Hepatocyte (in vitro differentiated cells): ENCODE measurements around the gene CFAP141. TPM values are rescaled to one million over a fixed set of nuclear protein-coding genes. Genes with fewer than 3 reads are reported as not detected.
"Not testable (repeated sequence)": the region's sequence is repeated elsewhere in the genome, so short reads cannot be mapped to it uniquely, and the experiment has no call there.

Experiments used
- DNase-seq: peaks from one replicate; pipeline ENCODE4 v3.0.0-alpha.2; 2016; ENCODE audit warnings: low spot score
- H2AFZ ChIP-seq: fragments of 200-600 bp; sonication (generic); 2 replicates; pipeline ENCODE4 v1.6.0; 2016; ENCODE audit warnings: antibody characterized with exemption, mild to moderate bottlenecking
- H3K27ac ChIP-seq: fragments of 200-600 bp; sonication (generic); 2 replicates; pipeline ENCODE4 v1.5.1; 2016; ENCODE audit warnings: mild to moderate bottlenecking
- H3K27me3 ChIP-seq: fragments of 200-600 bp; sonication (generic); 2 replicates; pipeline ENCODE4 v1.6.1; 2016
- H3K36me3 ChIP-seq: fragments of 200-600 bp; sonication (generic); replicated peaks from 2 replicates; pipeline ENCODE4 v1.5.1; 2016; ENCODE audit warnings: low read depth; ENCODE audit not compliant: insufficient read depth
- H3K4me1 ChIP-seq: fragments of 200-600 bp; sonication (generic); 2 replicates; pipeline ENCODE4 v1.5.1; 2016; ENCODE audit warnings: mild to moderate bottlenecking, moderate library complexity; ENCODE audit not compliant: insufficient read depth
- H3K4me2 ChIP-seq: fragments of 200-600 bp; sonication (generic); 2 replicates; pipeline ENCODE4 v1.6.0; 2016
- H3K4me3 ChIP-seq: fragments of 200-600 bp; sonication (generic); 2 replicates; pipeline ENCODE4 v1.5.1; 2016; ENCODE audit warnings: mild to moderate bottlenecking
- H3K79me2 ChIP-seq: fragments of 200-600 bp; sonication (generic); 2 replicates; pipeline ENCODE4 v1.6.0; 2017; ENCODE audit warnings: mild to moderate bottlenecking
- H3K9me2 ChIP-seq: fragments of 200-600 bp; sonication (generic); replicated peaks from 2 replicates; pipeline ENCODE4 v1.6.0; 2017; ENCODE audit warnings: mild to moderate bottlenecking; ENCODE audit not compliant: insufficient read depth
- H3K9me3 ChIP-seq: fragments of 200-600 bp; sonication (generic); 2 replicates; pipeline ENCODE4 v1.5.1; 2016; ENCODE audit warnings: low read depth, mild to moderate bottlenecking
- H4K20me1 ChIP-seq: fragments of 200-600 bp; sonication (generic); 2 replicates; pipeline ENCODE4 v1.6.0; 2016; ENCODE audit warnings: mild to moderate bottlenecking; ENCODE audit not compliant: insufficient read depth, poor library complexity, severe bottlenecking
- EZH2 ChIP-seq: fragments of 200-600 bp; sonication (generic); IDR thresholded peaks from 2 replicates; pipeline ENCODE4 v1.6.1; 2016; ENCODE audit warnings: antibody characterized with exemption, mild to moderate bottlenecking, borderline replicate concordance
- EZH2phosphoT487 ChIP-seq: fragments of 200-600 bp; sonication (generic); IDR thresholded peaks from one replicate; pipeline ENCODE4 v1.6.1; 2018; ENCODE audit warnings: antibody characterized with exemption, mild to moderate bottlenecking, low read depth, moderate library complexity; ENCODE audit not compliant: unreplicated experiment, severe bottlenecking
- WGBS: methylation state at CpG from one replicate; pipeline ENCODE4 v1.1.6; 2016; ENCODE audit warnings: low lambda C conversion rate; ENCODE audit errors: missing lambda C conversion rate; 5-methylcytosine and 5-hydroxymethylcytosine counted together
- polyA plus RNA-seq: library from polyadenylated mRNA; unstranded; fragments of >200 nt; fragmentation: Nextera tagmentation; extraction: Ambion mirVana; gene quantifications from 2 replicates; pipeline ENCODE4 v1.2.1, GENCODE V29; 2016
- total RNA-seq: library from RNA; depleted of rRNA; stranded (reverse); fragments of >200 nt; gene quantifications from 2 replicates; pipeline ENCODE4 v1.2.3, GENCODE V29; 2014
- TF ChIP-seq, protein P1 (sequence below): fragments of 200-600 bp; sonication (generic); IDR thresholded peaks from 2 replicates; pipeline ENCODE4 v1.5.1; 2016; ENCODE audit warnings: antibody characterized with exemption, mild to moderate bottlenecking; ENCODE audit not compliant: poor library complexity

CFAP141 gene
- total and polyA plus RNA-seq, 2 experiments from 2014 or later: not detected

DNA sequence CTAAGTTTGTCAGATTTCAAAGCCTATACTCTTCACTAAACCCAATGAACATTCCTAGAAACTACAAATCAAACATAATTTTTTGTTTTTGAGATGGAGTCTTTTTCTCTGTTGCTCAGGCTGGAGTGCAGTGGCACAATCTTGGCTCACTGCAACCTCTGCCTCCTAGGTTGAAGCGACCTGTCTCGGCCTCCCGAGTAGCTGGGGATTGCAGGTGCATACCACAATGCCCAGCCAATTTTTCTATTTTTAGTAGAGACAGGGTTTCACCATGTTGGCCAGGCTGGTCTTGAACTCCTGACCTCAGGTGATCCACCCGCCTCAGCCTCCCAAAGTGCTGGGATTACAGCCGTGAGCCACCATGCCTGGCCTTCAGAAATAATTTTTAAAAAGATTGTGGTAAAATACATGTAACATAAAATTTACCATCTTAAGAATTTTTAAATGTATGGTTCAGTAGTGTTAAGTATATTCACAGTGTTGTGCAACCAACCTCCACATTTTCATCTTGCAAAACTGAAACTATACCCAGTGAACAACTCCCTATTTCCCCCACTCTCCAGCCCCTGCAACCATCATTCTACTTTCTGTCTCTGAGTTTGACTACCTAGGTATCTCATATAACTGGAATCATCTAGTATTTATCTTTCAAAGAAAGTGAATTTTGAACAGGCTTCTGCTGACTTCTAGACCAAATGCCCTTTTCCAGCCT lies 2.7 kb upstream of the CFAP141 start:
- Histone ChIP-seq H3K36me3 (peaks cover 6% of the 10 kb centered on the region), H3K4me1 (no peaks in the 10 kb centered on the region), H3K27ac (no peak overlapping the region), H2AFZ (no peak overlapping the region), H3K9me3 (no peaks in the 10 kb centered on the region), H3K79me2 (peaks cover 16% of the 10 kb centered on the region), H3K4me2 (no peak overlapping the region), H3K4me3 (no peak overlapping the region), H4K20me1 (peaks cover 4% of the 10 kb centered on the region), H3K9me2 (no peaks in the 10 kb centered on the region), H3K27me3 (no peaks in the 10 kb centered on the region)
- no peak for TF ChIP-seq EZH2phosphoT487
- TF ChIP-seq, protein P1, sequence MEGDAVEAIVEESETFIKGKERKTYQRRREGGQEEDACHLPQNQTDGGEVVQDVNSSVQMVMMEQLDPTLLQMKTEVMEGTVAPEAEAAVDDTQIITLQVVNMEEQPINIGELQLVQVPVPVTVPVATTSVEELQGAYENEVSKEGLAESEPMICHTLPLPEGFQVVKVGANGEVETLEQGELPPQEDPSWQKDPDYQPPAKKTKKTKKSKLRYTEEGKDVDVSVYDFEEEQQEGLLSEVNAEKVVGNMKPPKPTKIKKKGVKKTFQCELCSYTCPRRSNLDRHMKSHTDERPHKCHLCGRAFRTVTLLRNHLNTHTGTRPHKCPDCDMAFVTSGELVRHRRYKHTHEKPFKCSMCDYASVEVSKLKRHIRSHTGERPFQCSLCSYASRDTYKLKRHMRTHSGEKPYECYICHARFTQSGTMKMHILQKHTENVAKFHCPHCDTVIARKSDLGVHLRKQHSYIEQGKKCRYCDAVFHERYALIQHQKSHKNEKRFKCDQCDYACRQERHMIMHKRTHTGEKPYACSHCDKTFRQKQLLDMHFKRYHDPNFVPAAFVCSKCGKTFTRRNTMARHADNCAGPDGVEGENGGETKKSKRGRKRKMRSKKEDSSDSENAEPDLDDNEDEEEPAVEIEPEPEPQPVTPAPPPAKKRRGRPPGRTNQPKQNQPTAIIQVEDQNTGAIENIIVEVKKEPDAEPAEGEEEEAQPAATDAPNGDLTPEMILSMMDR: no peak
- TF ChIP-seq EZH2: no peak
- WGBS: 100% methylated on average over 5 of the region's 5 CpGs
- DNase-seq: no peak

DNA sequence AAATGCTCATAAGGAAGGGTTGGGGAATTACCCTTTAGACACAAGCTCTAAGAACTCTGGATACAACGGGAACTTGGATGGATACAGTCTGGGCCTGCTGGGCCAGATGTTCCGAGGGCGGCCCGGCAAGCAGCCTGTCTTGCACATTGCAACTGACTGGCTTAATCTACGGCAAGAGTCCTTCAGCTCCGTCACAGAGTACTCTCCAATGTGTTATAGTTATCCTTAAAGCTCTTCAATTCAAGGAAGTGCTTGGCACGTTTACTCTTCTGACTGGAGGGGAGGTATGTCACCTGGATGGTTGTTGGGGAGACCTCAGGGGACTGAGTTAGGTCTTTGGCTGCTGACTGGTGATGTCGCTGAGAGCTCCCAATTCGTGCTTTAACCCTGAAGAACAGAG lies 1.1 kb upstream of the CFAP141 start:
- Histone ChIP-seq H3K4me2 (no peak overlapping the region), H3K27ac (no peak overlapping the region), H3K9me2 (no peaks in the 10 kb centered on the region), H3K27me3 (no peaks in the 10 kb centered on the region), H4K20me1 (peaks cover 2% of the 10 kb centered on the region), H3K9me3 (no peaks in the 10 kb centered on the region), H3K4me3 (no peak overlapping the region), H2AFZ (no peak overlapping the region), H3K79me2 (peaks cover 3% of the 10 kb centered on the region), H3K4me1 (no peaks in the 10 kb centered on the region), H3K36me3 (peaks cover 4% of the 10 kb centered on the region)
- TF ChIP-seq EZH2phosphoT487 (no peak), EZH2 (no peak)
- TF ChIP-seq, protein P1: no peak
- DNase-seq: no peak
- 92% methylated on average over 9 of the region's 9 CpGs for WGBS

DNA sequence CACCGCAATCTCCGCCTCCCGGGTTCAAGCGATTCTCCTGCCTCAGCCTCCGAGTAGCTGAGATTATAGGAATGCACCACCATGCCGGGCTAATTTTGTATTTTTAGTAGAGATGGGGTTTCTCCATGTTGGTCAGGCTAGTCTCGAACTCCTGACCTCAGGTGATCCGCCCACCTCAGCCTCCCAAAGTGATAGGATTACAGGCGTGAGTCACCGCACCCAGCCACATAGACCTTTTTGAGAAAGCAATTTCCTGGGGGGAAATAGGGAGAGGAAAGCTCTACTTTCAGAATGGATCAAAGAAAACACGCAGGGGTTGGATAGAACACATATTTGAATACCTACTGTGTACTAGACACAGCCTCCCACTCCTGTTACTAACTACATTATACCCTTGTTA lies 355 bp downstream of the CFAP141 start:
- not testable (repeated sequence) for H4K20me1 ChIP-seq, H3K4me2 ChIP-seq, H3K9me2 ChIP-seq, H3K4me1 ChIP-seq, H3K9me3 ChIP-seq, H3K79me2 ChIP-seq, H2AFZ ChIP-seq, H3K27me3 ChIP-seq, H3K27ac ChIP-seq, H3K36me3 ChIP-seq, DNase-seq, H3K4me3 ChIP-seq
- 96% methylated on average over 11 of the region's 11 CpGs for WGBS

DNA sequence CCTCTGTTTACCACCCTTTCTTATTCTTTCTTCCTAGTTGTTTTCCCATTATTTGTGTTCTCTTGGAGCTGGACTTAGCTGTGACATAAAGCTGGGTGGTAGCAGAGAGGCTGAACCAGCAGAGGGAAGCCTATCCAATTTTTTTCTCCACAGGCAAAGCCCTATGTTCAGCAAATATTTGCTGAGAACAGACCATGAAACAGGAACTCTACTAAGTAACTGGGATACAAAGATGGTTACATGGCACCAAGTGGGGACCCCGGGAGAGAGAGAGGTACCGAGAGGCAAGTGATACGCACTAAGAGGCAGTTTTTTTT lies 6.6 kb downstream of the CFAP141 start:
- peak overlapping the region; percentile 49 for H2AFZ ChIP-seq
- H3K9me2 ChIP-seq: no peaks in the 10 kb centered on the region
- H3K27ac ChIP-seq: no peak overlapping the region
- H3K36me3 ChIP-seq: no peaks in the 10 kb centered on the region
- TF ChIP-seq EZH2phosphoT487: no peak
- TF ChIP-seq, protein P1: no peak
- no peak for TF ChIP-seq EZH2
- no peaks in the 10 kb centered on the region for H3K79me2 ChIP-seq
- H3K27me3 ChIP-seq: no peaks in the 10 kb centered on the region
- no peaks in the 10 kb centered on the region for H4K20me1 ChIP-seq
- H3K4me1 ChIP-seq: no peaks in the 10 kb centered on the region
- peak overlapping the region; percentile 61 for H3K4me2 ChIP-seq
- H3K4me3 ChIP-seq: no peak overlapping the region
- 85% methylated on average over 3 of the region's 3 CpGs for WGBS
- peak; percentile 41 for DNase-seq
- no peaks in the 10 kb centered on the region for H3K9me3 ChIP-seq
